ENCODE data around the gene BICC1.

- TF ChIP-seq CTCF (conservative IDR thresholded peaks at IDR 0.05 in 1 of 2, IDR thresholded peaks at IDR 0.05 in 1 of 2; ENCODE audit: extremely low read depth in 1 of 2, insufficient read depth in 1 of 2, low read depth in 1 of 2, low read length in 2 of 2) (no peak), EZH2 (IDR thresholded peaks at IDR 0.05; ENCODE audit: borderline replicate concordance, low read length) (no peak)
Observed at GRCh38 chr10:58791137-58791536, 278.5 kb downstream of the BICC1 start.
